SU-DHL-6 (cell line): ENCODE data around the gene ADD2.

Experiments
- CTCF ChIP-seq: fragments of 200-600 bp; sonication (generic); IDR thresholded peaks from one replicate; pipeline ENCODE4 v1.5.1; 2017; ENCODE audit warnings: antibody characterized with exemption, mild to moderate bottlenecking, low read length, moderate library complexity; ENCODE audit not compliant: insufficient read depth, poor library complexity, severe bottlenecking
- EZH2phosphoT487 ChIP-seq: fragments of 200-600 bp; sonication (generic), shearing (Covaris generic); conservative IDR thresholded peaks from 2 replicates; pipeline ENCODE4 v1.6.1; 2018; ENCODE audit warnings: mild to moderate bottlenecking, antibody characterized with exemption, low read length, moderate library complexity, mixed read lengths

DNA sequence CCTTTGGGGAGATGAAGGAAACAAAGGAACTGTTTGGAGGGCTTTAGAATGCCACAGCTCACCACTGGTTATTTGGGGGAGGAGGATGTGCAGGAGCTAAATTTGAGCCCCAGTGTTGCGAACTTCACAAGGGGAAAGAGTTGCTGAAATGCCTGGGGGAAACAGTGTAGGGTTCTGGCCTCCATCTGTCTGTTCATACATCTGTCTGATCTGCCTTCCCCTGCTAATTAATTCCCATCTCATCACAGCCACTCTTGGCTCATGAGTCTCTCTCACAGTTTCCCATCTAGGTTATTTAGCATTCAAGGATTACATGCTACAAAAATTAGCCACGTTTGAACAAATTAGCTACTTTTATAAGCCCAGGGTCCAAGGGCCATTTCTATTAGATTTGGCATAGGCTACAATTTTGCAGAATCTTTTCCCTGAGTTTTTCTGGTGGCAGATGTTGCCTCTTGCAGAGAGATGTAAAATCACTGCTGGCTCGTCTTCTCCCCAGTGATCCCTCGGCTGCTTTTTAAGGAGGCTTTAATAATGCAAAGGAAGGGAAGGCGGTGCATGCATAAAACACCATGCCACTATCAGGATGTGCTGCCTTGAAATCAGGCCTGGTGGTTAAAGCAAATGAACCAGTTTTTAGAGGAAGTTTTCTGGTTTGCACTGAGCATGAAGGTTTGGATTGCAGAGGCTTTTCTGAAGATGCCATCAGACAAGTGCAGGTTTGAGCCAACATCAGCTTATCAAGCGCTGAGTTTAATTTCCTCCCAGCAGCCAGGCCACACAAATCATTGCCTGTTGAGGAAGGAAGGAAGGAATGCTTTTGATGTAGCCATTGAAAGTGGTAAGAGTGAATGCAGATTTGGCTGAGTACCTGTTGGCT, 35.0 kb downstream of the ADD2 start:
- no peak for TF ChIP-seq CTCF
- no peak for TF ChIP-seq EZH2phosphoT487
